ENCODE results near the gene HINT1. TPM values are rescaled to one million over a fixed set of nuclear protein-coding genes. Genes with fewer than 3 reads are reported as not detected.

The HINT1 gene
- total RNA-seq, 1 experiment from 2014 or later = 197 TPM

- Mint-ChIP-seq H3K4me3 (no peak overlapping the region), H3K36me3 (no peaks in the 10 kb centered on the region), H3K4me1 (no peaks in the 10 kb centered on the region), H3K27ac (no peak overlapping the region), H3K9me3 (no peaks in the 10 kb centered on the region), H3K27me3 (ENCODE audit: low read depth) (no peaks in the 10 kb centered on the region)
- ChIA-PET CTCF (no interaction called here), POLR2A (no interaction called here)
- DNase-seq (ENCODE audit: low spot score) (no peak), ATAC-seq (no peak)
- TF ChIP-seq USF2 (CRISPR knock-in tag; IDR thresholded peaks at IDR 0.05) (no peak), FOXP1 (CRISPR knock-in tag; IDR thresholded peaks at IDR 0.05; ENCODE audit: borderline replicate concordance) (no peak), GABPB1 (CRISPR knock-in tag; IDR thresholded peaks at IDR 0.05) (no peak; the same call in 1 of the 2 replicates)
Observed at GRCh38 chr5:131186561-131187256, 21.7 kb upstream of the HINT1 start.

- DNase-seq (ENCODE audit: low spot score) = no peak
- Mint-ChIP-seq H3K4me3 (no peak overlapping the region), H3K27me3 (ENCODE audit: low read depth) (no peaks in the 10 kb centered on the region), H3K9me3 (no peaks in the 10 kb centered on the region), H3K36me3 (no peaks in the 10 kb centered on the region), H3K27ac (no peak overlapping the region), H3K4me1 (no peaks in the 10 kb centered on the region)
- no peak for ATAC-seq
- CTCF ChIA-PET = no interaction called here
- POLR2A ChIA-PET = no interaction called here
- TF ChIP-seq NR3C1 (CRISPR knock-in tag; conservative IDR thresholded peaks at IDR 0.05; ENCODE audit: low read depth) (no peak), E2F1 (CRISPR knock-in tag; IDR thresholded peaks at IDR 0.05) (no peak), TEAD1 (CRISPR knock-in tag; IDR thresholded peaks at IDR 0.05) (no peak), ZNF396 (CRISPR knock-in tag; IDR thresholded peaks at IDR 0.05; ENCODE audit: borderline replicate concordance) (no peak), ZNF281 (CRISPR knock-in tag; IDR thresholded peaks at IDR 0.05) (no peak), ZNF671 (CRISPR knock-in tag; IDR thresholded peaks at IDR 0.05) (no peak), STAT6 (CRISPR knock-in tag; conservative IDR thresholded peaks at IDR 0.05; ENCODE audit: low read depth) (no peak), ZNF219 (CRISPR knock-in tag; IDR thresholded peaks at IDR 0.05; ENCODE audit: borderline replicate concordance) (no peak), MLX (CRISPR knock-in tag; IDR thresholded peaks at IDR 0.05) (no peak)
Observed at GRCh38 chr5:131185523-131186104, 20.6 kb upstream of the HINT1 start.

GRCh38 chr5:131182839-131183238 is 17.8 kb upstream of the HINT1 start:
- H3K36me3 Mint-ChIP-seq = no peaks in the 10 kb centered on the region
- no peak overlapping the region for H3K27ac Mint-ChIP-seq
- DNase-seq (ENCODE audit: low spot score) (no peak), ATAC-seq (no peak)
- TF ChIP-seq JUN (CRISPR knock-in tag; IDR thresholded peaks at IDR 0.05) (no peak), ZBTB21 (CRISPR knock-in tag; IDR thresholded peaks at IDR 0.05; ENCODE audit: borderline replicate concordance) (no peak), ELF4 (CRISPR knock-in tag; IDR thresholded peaks at IDR 0.05; ENCODE audit: low read depth) (no peak), GTF2I (CRISPR knock-in tag; conservative IDR thresholded peaks at IDR 0.05) (no peak), ZNF396 (CRISPR knock-in tag; IDR thresholded peaks at IDR 0.05; ENCODE audit: borderline replicate concordance) (no peak), PRDM15 (CRISPR knock-in tag; IDR thresholded peaks at IDR 0.05) (no peak), SOX15 (CRISPR knock-in tag; IDR thresholded peaks at IDR 0.05) (no peak), GRHL2 (CRISPR knock-in tag; IDR thresholded peaks at IDR 0.05; ENCODE audit: insufficient replicate concordance, severe bottlenecking) (no peak)
- POLR2A ChIA-PET = interaction anchor here (1.0 kb wide), 1 partner anchor 17 kb away, joined by 3 read pairs; no protein-coding TSS in a partner anchor
- H3K9me3 Mint-ChIP-seq = no peaks in the 10 kb centered on the region
- no peak overlapping the region for H3K4me3 Mint-ChIP-seq
- H3K27me3 Mint-ChIP-seq (ENCODE audit: low read depth) = no peaks in the 10 kb centered on the region
- no peaks in the 10 kb centered on the region for H3K4me1 Mint-ChIP-seq
- CTCF ChIA-PET = no interaction called here

Measured in WTC11 (cell line).